ENCODE results near the gene NCAPD3.

NCAPD3 gene

DNA sequence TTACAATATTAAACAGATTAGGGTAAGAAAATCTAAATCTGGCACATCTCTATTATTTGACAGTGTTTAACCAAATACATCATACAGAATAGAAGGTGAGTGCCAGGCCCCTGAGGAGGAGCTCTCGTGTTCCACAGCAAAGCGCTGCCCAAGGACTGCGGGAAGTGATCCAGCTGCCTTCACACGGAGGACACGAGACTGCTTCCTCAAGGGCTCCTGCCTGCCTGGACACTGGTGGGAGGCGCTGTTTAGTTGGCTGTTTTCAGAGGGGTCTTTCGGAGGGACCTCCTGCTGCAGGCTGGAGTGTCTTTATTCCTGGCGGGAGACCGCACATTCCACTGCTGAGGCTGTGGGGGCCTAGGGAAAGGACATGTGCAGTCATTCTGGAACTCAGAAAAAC lies 71.1 kb downstream of the NCAPD3 start:
- Histone ChIP-seq H2BK5ac (ENCODE audit: low read length) (no peak overlapping the region), H3K4me1 (ENCODE audit: control insufficient read depth in 2 of 2, insufficient read depth in 1 of 2, low read depth in 1 of 2, low read length in 2 of 2) (no peaks in the 10 kb centered on the region), H3K79me1 (ENCODE audit: low read depth, low read length) (peaks cover 2% of the 10 kb centered on the region), H3K14ac (ENCODE audit: low read length) (no peak overlapping the region), H4K91ac (ENCODE audit: low read depth, low read length, poor library complexity) (no peak overlapping the region), H3K18ac (ENCODE audit: low read length) (no peak overlapping the region), H3K9me3 (replicated peaks in 1 of 2; ENCODE audit: control insufficient read depth in 2 of 2, insufficient read depth in 1 of 2, low read depth in 1 of 2, low read length in 2 of 2) (peaks cover 0 to 2% of the 10 kb centered on the region in 2 donors), H3K4me3 (ENCODE audit: low read length in 2 of 2) (no peak overlapping the region), H3K27ac (replicated peaks; ENCODE audit: low read length) (no peak overlapping the region), H3K36me3 (replicated peaks in 1 of 2; ENCODE audit: control insufficient read depth in 2 of 2, insufficient read depth in 2 of 2, low read length in 2 of 2) (peaks cover 55 to 100% of the 10 kb centered on the region in 2 donors), H3K4ac (ENCODE audit: low read length) (no peak overlapping the region), H2BK120ac (ENCODE audit: low read depth, low read length) (no peak overlapping the region), H2BK15ac (ENCODE audit: low read length) (no peak overlapping the region), H2BK12ac (ENCODE audit: low read length) (no peak overlapping the region), H3K4me2 (ENCODE audit: insufficient read depth, low read length, poor library complexity, severe bottlenecking) (no peak overlapping the region), H4K8ac (ENCODE audit: low read depth, low read length) (no peak overlapping the region), H2AFZ (ENCODE audit: low read length) (no peak overlapping the region), H3K23ac (ENCODE audit: low read depth, low read length, poor library complexity) (no peak overlapping the region), H3K27me3 (ENCODE audit: control insufficient read depth in 3 of 3, insufficient read depth in 3 of 3, low read depth in 1 of 3, low read length in 3 of 3) (no peaks in the 10 kb centered on the region), H2AK5ac (ENCODE audit: low read depth, low read length) (no peak overlapping the region), H3K9ac (ENCODE audit: low read depth, low read length, poor library complexity) (no peak overlapping the region)
- no peak for DNase-seq (ENCODE audit: low spot score)
- no CpG with 5 or more reads among the region's 9 CpGs for WGBS, 2 donors (ENCODE audit: extremely low coverage in 2 of 2, insufficient read length in 2 of 2, insufficient replicate concordance in 1 of 2)

- Histone ChIP-seq H4K8ac (ENCODE audit: low read depth, low read length) (no peak overlapping the region), H3K27me3 (ENCODE audit: control insufficient read depth in 3 of 3, insufficient read depth in 3 of 3, low read depth in 1 of 3, low read length in 3 of 3) (no peaks in the 10 kb centered on the region), H3K9ac (ENCODE audit: low read depth, low read length, poor library complexity) (no peak overlapping the region), H3K4me1 (ENCODE audit: control insufficient read depth in 2 of 2, insufficient read depth in 1 of 2, low read depth in 1 of 2, low read length in 2 of 2) (no peaks in the 10 kb centered on the region), H3K79me1 (ENCODE audit: low read depth, low read length) (peaks cover 2% of the 10 kb centered on the region), H3K36me3 (replicated peaks in 1 of 2; ENCODE audit: control insufficient read depth in 2 of 2, insufficient read depth in 2 of 2, low read length in 2 of 2) (peaks cover 52 to 99% of the 10 kb centered on the region in 2 donors), H2BK5ac (ENCODE audit: low read length) (no peak overlapping the region), H2AK5ac (ENCODE audit: low read depth, low read length) (no peak overlapping the region), H3K23ac (ENCODE audit: low read depth, low read length, poor library complexity) (no peak overlapping the region), H2BK15ac (ENCODE audit: low read length) (no peak overlapping the region), H3K4me3 (ENCODE audit: low read length in 2 of 2) (no peak overlapping the region), H3K4ac (ENCODE audit: low read length) (no peak overlapping the region), H3K27ac (replicated peaks; ENCODE audit: low read length) (no peak overlapping the region), H3K14ac (ENCODE audit: low read length) (no peak overlapping the region), H4K91ac (ENCODE audit: low read depth, low read length, poor library complexity) (no peak overlapping the region), H2AFZ (ENCODE audit: low read length) (no peak overlapping the region), H3K9me3 (replicated peaks in 1 of 2; ENCODE audit: control insufficient read depth in 2 of 2, insufficient read depth in 1 of 2, low read depth in 1 of 2, low read length in 2 of 2) (peaks cover 0 to 2% of the 10 kb centered on the region in 2 donors), H2BK12ac (ENCODE audit: low read length) (no peak overlapping the region), H3K18ac (ENCODE audit: low read length) (no peak overlapping the region), H3K4me2 (ENCODE audit: insufficient read depth, low read length, poor library complexity, severe bottlenecking) (no peak overlapping the region), H2BK120ac (ENCODE audit: low read depth, low read length) (no peak overlapping the region)
- no peak for DNase-seq (ENCODE audit: low spot score)
- no CpG with 5 or more reads among the region's 10 CpGs for WGBS, 2 donors (ENCODE audit: extremely low coverage in 2 of 2, insufficient read length in 2 of 2, insufficient replicate concordance in 1 of 2)
Observed at GRCh38 chr11:134151083-134151747, 72.6 kb downstream of the NCAPD3 start.

GRCh38 chr11:134150195-134150903 lies 73.4 kb downstream of the NCAPD3 start:
- no peak overlapping the region for H3K4ac ChIP-seq (ENCODE audit: low read length)
- peaks cover 2% of the 10 kb centered on the region for H3K79me1 ChIP-seq (ENCODE audit: low read depth, low read length)
- H3K9ac ChIP-seq (ENCODE audit: low read depth, low read length, poor library complexity): no peak overlapping the region
- peaks cover 50 to 99% of the 10 kb centered on the region in 2 donors for H3K36me3 ChIP-seq (replicated peaks in 1 of 2; ENCODE audit: control insufficient read depth in 2 of 2, insufficient read depth in 2 of 2, low read length in 2 of 2)
- no peak overlapping the region for H4K91ac ChIP-seq (ENCODE audit: low read depth, low read length, poor library complexity)
- no peak overlapping the region for H3K27ac ChIP-seq (replicated peaks; ENCODE audit: low read length)
- no peak overlapping the region for H3K18ac ChIP-seq (ENCODE audit: low read length)
- H4K8ac ChIP-seq (ENCODE audit: low read depth, low read length): no peak overlapping the region
- H3K23ac ChIP-seq (ENCODE audit: low read depth, low read length, poor library complexity): no peak overlapping the region
- H3K4me2 ChIP-seq (ENCODE audit: insufficient read depth, low read length, poor library complexity, severe bottlenecking): no peak overlapping the region
- DNase-seq (ENCODE audit: low spot score): no peak
- no peak overlapping the region for H2BK12ac ChIP-seq (ENCODE audit: low read length)
- H2AK5ac ChIP-seq (ENCODE audit: low read depth, low read length): no peak overlapping the region
- no peaks in the 10 kb centered on the region for H3K4me1 ChIP-seq (ENCODE audit: control insufficient read depth in 2 of 2, insufficient read depth in 1 of 2, low read depth in 1 of 2, low read length in 2 of 2)
- no CpG with 5 or more reads among the region's 12 CpGs for WGBS, 2 donors (ENCODE audit: extremely low coverage in 2 of 2, insufficient read length in 2 of 2, insufficient replicate concordance in 1 of 2)
- no peak overlapping the region for H2AFZ ChIP-seq (ENCODE audit: low read length)
- no peak overlapping the region for H3K14ac ChIP-seq (ENCODE audit: low read length)
- no peaks in the 10 kb centered on the region for H3K27me3 ChIP-seq (ENCODE audit: control insufficient read depth in 3 of 3, insufficient read depth in 3 of 3, low read depth in 1 of 3, low read length in 3 of 3)
- no peak overlapping the region for H2BK15ac ChIP-seq (ENCODE audit: low read length)
- peaks cover 0 to 6% of the 10 kb centered on the region in 2 donors for H3K9me3 ChIP-seq (replicated peaks in 1 of 2; ENCODE audit: control insufficient read depth in 2 of 2, insufficient read depth in 1 of 2, low read depth in 1 of 2, low read length in 2 of 2)
- H2BK120ac ChIP-seq (ENCODE audit: low read depth, low read length): no peak overlapping the region
- H2BK5ac ChIP-seq (ENCODE audit: low read length): no peak overlapping the region
- H3K4me3 ChIP-seq (ENCODE audit: low read length in 2 of 2): peak overlapping the region in 1 of 2 donors; percentile 2

DNA sequence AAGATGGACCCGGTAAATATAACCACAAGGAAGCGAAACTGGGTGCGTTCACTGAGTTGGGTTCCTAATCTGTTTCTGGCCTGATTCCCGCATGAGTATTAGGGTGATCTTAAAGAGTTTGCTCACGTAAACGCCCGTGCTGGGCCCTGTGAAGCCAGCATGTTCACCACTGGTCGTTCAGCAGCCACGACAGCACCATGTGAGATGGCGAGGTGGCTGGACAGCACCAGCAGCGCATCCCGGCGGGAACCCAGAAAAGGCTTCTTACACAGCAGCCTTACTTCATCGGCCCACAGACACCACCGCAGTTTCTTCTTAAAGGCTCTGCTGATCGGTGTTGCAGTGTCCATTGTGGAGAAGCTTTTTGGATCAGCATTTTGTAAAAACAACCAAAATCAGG lies 74.4 kb downstream of the NCAPD3 start:
- H3K18ac ChIP-seq (ENCODE audit: low read length): no peak overlapping the region
- no peaks in the 10 kb centered on the region for H3K4me1 ChIP-seq (ENCODE audit: control insufficient read depth in 2 of 2, insufficient read depth in 1 of 2, low read depth in 1 of 2, low read length in 2 of 2)
- peaks cover 52 to 99% of the 10 kb centered on the region in 2 donors for H3K36me3 ChIP-seq (replicated peaks in 1 of 2; ENCODE audit: control insufficient read depth in 2 of 2, insufficient read depth in 2 of 2, low read length in 2 of 2)
- DNase-seq (ENCODE audit: low spot score): no peak
- peaks cover 0 to 11% of the 10 kb centered on the region in 2 donors for H3K9me3 ChIP-seq (replicated peaks in 1 of 2; ENCODE audit: control insufficient read depth in 2 of 2, insufficient read depth in 1 of 2, low read depth in 1 of 2, low read length in 2 of 2)
- H2AK5ac ChIP-seq (ENCODE audit: low read depth, low read length): no peak overlapping the region
- H4K8ac ChIP-seq (ENCODE audit: low read depth, low read length): no peak overlapping the region
- no peak overlapping the region for H2BK12ac ChIP-seq (ENCODE audit: low read length)
- no peak overlapping the region for H3K9ac ChIP-seq (ENCODE audit: low read depth, low read length, poor library complexity)
- H4K91ac ChIP-seq (ENCODE audit: low read depth, low read length, poor library complexity): no peak overlapping the region
- H2BK15ac ChIP-seq (ENCODE audit: low read length): no peak overlapping the region
- no peaks in the 10 kb centered on the region for H3K27me3 ChIP-seq (ENCODE audit: control insufficient read depth in 3 of 3, insufficient read depth in 3 of 3, low read depth in 1 of 3, low read length in 3 of 3)
- H3K23ac ChIP-seq (ENCODE audit: low read depth, low read length, poor library complexity): no peak overlapping the region
- peak overlapping the region; percentile 24 for H3K4ac ChIP-seq (ENCODE audit: low read length)
- no peak overlapping the region for H3K4me2 ChIP-seq (ENCODE audit: insufficient read depth, low read length, poor library complexity, severe bottlenecking)
- no peak overlapping the region for H2BK120ac ChIP-seq (ENCODE audit: low read depth, low read length)
- H3K79me1 ChIP-seq (ENCODE audit: low read depth, low read length): peaks cover 2% of the 10 kb centered on the region
- no peak overlapping the region for H3K4me3 ChIP-seq (ENCODE audit: low read length in 2 of 2)
- no peak overlapping the region for H3K14ac ChIP-seq (ENCODE audit: low read length)
- no peak overlapping the region for H3K27ac ChIP-seq (replicated peaks; ENCODE audit: low read length)
- no CpG with 5 or more reads among the region's 16 CpGs for WGBS, 2 donors (ENCODE audit: extremely low coverage in 2 of 2, insufficient read length in 2 of 2, insufficient replicate concordance in 1 of 2)
- no peak overlapping the region for H2BK5ac ChIP-seq (ENCODE audit: low read length)
- H2AFZ ChIP-seq (ENCODE audit: low read length): no peak overlapping the region

All from neuronal stem cell (in vitro differentiated cells).